AG08396 (cell line): ENCODE results near the gene JUN.
"Not testable (repeated sequence)": the region's sequence is repeated elsewhere in the genome, so short reads cannot be mapped to it uniquely, and the experiment has no call there.

ENCODE experiments used
- DNase-seq: peaks from one replicate; pipeline ENCODE4 v3.0.0; 2012; ENCODE audit warnings: low spot score, mixed read lengths

JUN gene

DNA sequence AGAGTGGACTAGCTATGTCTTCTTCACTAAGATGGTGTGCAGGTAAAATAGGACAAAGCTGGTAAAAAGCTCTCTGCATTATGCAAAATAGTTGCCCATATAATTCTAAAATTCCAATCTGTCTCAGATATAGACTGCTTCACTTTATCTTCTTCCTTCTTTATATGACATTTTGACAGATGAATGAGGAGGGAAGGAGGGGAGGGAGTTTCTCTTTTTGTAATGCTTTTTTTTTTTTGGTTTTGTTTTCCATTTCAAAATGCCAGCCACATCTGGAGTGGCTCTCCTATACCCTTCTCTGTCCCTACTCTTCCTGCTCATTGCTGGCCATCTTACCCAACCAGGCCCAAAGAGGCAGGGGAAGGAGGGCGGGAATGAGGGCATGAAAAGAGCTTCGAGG is 24.2 kb upstream of the JUN start:
- DNase-seq, result no peak

DNA sequence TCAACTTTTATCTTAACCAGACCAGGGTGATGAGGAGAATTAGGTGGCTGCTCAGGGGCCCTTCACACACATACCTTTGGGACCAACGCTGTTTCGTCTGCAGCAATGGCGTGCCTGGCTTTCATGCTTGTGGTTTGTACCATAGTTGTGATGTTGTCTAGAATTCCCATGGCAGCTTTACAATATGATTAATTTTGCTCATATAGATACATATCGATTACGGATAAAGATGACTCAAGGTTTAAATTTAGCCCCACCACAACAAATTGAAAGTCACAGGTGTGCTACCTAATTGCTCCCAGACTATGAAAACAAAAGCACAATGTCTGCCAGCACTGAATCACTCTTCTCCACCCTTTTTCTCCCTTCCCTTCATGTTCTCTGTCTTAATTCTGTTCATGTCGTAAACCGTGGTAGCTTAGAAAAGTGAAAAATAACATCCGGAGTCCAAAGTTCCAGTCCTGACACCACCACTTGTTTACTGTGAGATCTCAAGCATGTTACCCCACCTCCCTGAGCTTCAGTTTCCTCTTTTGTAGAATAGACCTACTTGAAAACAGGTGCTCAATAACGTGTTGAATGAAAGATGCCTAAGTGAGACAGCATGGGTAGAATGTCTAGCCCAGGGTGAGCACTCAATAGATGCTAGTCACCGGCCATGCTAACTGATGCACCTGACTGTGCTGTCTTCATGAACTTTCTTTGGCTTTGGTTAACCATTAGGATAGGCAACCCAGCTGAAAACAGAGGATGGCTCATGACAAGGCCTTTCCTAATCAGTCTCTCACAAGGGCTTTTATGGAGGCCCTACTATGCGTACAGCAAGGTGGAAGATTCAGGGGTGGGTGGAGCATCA is 22.1 kb upstream of the JUN start:
- DNase-seq, result no peak

DNA sequence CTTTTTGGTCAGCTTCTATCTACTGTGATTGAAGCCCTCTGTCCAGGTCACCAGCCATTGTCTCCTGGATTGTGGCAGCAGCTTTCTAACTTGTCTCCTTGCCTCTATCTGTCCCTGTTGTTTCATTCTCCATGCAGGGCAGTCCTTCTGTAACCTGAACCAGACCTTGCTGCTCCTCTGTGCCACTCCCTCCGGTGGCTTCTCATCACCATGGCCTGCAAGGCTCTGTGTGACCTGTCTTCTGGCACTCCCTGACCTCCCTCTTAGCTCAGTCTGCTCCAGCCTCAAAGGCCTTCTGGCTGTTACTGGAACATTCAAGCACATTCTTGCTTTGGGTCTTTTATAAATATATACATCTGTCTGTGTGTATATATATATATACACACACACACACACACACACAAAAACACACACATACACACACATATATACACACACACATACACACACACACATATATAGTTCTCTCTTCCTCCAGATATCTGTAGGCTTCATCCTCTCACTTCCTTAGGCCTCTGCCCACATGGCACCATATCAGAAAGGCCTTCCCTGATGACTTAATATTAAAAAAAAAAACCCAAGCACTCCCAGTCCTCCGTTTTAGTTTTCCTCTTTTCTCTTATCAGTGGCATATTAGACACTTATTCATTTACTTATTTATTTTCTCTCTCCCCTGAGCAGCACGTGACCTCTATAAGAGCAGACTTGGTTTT is 21.2 kb upstream of the JUN start:
- no peak for DNase-seq

DNA sequence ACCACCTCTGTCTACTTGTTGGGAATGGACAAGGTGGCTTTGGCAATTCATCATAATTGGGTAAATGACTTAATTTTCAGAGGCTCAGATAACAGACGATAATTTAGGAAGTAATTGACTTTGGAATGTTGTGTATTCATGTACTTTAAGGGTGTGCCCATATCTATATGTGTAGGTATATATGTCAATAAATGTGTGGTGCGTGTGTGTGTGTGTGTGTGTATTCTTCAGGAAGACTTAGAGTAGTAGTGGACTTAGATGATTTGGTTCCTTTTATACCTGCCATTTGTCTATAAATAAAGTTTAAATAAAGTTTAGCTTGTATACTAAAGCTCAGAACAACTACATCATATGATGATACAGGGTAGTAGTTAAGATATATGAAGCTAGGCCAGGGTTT is 20.0 kb upstream of the JUN start:
- no peak for DNase-seq

DNA sequence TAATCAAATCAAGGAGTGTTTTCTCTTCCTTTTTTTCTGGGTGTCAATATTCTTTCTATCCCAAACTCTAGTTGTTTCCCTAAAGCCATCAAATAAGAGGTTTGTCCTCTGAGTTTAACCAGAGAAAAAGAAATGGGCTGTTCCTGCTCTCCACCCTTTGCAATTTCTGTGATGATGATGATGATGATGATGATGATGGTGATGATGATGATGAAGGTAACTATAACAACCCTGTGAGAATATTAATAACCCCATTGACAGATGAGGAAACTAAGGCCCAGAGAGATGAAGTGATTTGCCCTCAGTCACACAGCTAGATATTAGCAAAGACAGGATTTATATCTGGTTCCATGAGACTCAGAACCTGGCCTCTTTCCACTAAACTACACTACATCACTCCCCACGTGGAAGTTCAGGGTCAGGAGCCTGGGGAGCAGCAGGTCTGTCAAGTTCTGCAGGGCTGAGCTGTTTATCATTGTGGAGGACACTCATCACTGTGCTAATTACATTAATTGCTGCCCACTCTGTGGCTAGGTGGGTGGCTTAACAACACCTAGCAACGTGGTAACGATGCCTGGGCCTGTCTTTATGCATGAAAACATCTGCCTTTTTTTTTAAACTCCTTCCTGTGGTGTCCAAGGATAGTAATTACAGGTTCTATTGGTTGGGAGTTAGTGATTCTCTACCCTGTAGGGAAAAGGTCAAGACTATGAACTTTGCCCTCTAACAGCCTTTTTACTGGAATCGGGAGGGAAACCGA is 19.0 kb upstream of the JUN start:
- DNase-seq, result no peak

DNA sequence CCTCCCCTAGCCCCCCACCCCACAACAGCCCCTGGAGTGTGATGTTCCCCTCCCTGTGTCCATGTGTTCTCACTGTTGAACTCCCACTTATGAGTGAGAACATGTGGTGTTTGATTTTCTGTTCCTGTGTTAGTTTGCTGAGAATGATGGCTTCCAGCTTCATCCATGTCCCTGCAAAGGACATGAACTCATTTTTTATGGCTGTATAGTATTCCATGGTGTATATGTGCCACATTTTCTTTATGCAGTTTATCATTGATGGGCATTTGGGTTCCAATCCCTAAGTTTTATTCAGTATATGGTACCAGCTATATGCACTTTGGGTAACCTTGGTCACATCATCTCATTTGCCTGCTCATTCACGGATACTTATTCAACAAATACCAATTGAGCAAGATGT is 17.4 kb upstream of the JUN start:
- DNase-seq, result not testable (repeated sequence)

DNA sequence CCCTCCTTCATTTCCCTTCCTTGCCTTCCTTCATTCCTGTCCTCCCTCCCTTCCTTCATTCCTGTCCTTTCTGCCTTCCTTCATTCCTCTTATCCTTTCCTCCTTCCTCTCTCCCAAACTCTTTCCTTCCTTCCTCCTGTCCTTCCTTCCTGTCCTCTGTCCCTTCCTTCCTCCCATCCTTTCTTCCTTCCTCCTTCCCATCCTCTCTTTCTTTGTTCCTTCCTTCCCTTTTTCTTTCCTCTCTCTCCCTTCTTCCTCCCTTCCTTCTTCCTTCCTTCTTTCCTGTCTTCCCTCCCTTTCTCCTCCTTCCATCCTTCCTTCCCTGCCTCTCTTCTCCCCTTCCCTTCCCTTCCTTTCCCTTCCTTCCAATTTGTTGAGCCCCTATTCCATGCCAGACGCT is 15.8 kb upstream of the JUN start:
- no peak for DNase-seq

DNA sequence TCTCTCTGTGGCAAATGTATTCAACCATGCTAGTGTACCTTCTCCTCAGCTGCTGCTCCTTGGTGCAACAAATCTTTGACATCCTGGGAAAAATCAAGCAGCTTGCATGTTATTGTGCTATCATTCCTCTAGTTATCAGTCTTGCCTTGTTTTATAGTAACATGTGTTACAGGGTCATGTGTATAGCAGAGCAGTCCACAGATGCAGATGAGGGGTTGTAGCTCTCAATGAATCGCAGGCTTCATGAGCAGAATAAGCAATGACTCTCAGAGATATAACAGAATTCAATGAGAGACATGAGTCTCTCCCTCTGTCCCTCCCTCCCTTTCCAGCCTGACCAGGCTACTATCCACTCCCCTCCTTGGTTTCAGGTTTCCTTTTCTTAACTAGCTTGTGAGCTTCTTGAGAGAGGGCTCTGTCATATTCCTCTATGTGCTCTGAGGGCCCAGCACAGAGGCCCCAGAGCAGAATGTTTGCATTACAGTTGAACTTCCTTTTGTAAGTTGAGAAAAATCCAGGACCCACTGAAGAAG is 15.1 kb upstream of the JUN start:
- no peak for DNase-seq

DNA sequence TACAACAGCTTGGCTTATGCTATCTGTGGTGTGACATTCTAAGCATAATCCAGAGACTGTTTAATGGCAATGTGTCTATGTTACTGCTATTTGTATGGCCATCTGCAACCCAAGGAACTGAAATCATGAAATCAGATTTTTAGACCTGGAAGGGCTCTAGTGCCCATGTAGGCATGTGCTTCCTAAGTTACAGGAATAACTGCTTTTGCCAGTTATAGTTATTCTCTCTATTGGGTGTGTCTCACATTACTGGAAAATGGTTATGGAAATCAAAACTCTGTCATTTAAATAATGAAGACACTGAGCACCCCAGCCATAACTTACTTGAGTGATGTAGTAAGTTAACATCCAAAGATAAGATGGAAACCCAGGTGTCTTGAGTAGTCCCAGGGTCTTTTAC is 12.6 kb upstream of the JUN start:
- no peak for DNase-seq

DNA sequence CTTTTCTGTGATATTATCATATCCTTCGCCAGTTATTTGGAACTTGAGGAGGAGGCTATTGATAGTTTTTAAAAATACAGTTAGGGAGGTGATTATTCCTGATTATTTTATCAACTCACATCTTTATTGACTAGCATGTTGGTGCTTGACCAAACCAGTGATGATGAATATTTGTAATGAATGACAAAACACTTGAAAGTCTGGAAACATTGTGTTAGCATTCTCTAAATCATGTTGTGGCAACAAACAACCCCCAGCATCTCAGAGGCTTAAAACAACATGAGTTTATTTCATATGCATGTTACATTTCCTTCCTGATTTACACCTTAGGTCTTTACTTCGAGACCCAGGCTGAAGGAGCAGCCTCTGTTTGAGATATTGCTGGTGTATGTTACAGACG is 10.7 kb upstream of the JUN start:
- no peak for DNase-seq

DNA sequence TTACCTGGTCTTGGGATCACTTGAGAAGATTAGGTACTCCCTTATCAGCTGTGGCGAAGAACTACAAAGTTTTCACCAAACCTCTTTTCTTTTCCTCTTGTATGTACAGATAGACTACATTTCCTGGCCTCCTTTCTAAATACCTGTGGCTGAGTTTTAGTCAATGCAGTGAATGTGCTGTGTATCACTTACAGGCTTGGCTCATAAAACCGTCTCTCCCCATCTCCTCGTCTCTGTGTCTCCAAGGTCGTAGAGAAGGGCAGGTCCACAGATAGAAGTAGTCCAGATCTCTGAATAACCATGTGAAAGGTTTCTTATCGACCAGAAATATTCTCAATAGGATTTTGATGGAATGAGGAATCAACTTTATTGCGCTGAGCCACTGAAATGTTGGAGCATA is 9.0 kb upstream of the JUN start:
- DNase-seq, result no peak

DNA sequence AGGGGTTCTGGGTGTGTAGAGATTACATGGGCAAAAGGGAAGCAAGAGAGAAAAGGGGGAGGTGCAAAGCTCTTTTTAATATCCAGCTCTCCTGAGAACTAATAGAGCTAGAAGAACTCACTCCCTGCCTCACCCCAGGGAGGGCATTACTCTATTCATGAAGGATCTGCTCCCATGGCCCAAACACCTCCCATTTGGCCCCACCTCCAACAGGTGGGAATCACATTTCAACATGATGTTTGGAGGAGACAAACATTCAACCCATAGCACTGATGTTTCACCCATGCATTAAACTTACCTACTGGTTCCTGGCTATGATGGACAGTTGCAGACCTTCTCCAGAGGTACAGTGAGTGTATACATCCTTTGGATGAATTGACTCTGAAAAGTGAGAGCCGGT is 7.3 kb upstream of the JUN start:
- no peak for DNase-seq

DNA sequence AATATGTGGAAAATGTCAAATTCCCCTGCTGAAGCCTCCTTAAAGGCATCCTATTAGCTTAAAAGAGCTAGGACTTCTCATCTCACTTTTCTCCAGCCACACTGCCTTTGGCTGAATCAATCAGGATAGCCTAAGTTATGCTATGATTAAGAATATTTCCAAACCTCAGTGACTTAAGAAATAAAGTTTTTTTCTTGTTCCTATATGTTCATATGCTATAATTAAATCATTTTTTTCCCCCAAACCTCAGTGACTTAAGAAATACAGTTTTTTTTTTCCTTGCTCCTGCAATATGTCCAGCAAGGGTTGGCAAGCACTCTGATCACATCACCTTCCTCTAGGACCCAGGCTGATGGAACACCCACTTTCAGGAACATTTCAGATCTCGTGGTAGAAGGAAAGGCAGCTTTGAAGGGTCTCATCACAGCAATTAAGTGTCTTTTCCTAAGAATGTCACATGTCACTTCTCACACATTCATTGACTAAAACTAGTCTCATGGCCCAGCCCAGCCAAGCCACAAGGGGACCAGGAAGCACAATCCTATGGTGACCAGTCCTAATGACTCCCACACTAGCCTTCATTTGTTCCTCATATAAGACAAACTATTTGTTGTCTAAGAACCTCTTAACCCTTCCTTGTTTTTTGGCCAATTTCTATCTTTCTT is 6.3 kb upstream of the JUN start:
- no peak for DNase-seq

DNA sequence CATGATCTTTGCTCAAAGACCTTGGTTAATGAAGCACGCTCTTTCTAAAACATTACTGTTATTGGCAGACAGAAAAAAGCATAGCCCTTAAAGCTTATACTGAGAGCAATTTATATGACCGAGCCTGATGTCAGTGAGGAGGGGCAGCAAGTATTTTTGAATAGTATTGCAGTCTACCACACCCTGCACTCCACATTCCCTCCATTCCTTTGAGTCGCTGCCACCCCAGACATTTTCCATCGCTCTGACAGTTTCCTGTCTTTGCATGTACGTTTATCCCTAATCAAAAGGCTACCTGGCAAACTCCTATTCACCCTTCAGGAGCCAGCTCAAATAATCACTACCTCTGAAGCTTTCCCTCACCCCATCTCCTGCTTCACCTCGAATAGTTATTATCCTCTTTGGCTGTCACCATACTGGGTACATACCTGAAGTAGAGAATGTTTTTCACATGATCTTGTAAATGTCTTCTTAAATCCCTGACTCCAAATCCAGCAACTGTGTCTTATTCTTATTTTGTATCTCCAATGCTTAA is 5.5 kb upstream of the JUN start:
- no peak for DNase-seq

DNA sequence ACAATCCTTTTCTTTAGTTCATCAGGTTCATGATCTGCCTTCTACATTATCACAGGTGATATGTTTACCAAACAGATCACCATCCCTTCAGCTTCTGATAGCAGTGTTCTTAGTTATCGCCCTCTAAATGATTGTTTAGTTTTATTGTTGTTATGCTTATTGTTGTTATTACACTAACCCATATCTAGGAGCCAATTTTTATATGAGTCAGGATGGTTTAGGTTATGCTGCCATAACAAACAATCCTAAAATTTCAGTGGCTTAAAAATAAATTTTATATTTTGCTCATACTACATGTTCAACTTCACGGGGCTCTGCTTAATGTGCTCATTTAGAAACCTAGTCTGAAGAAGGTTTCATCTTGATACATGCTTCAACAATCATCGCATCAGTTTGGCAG is 4.4 kb upstream of the JUN start:
- no peak for DNase-seq

DNA sequence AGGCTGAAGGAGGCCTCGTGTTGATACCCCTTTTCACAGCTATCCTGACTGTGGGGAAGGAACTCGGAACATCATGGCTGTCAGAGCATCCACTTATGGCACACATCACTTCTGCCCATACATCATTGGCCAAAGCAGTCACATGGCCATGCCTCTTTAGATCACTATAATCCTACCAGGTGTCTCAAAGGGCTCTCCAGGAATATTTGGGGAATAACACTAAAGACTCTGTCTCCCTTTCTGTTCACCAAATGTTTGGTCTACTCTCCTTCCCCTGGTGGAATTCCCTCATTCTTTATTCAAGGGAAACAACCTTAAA is 3.0 kb upstream of the JUN start:
- DNase-seq, result no peak

DNA sequence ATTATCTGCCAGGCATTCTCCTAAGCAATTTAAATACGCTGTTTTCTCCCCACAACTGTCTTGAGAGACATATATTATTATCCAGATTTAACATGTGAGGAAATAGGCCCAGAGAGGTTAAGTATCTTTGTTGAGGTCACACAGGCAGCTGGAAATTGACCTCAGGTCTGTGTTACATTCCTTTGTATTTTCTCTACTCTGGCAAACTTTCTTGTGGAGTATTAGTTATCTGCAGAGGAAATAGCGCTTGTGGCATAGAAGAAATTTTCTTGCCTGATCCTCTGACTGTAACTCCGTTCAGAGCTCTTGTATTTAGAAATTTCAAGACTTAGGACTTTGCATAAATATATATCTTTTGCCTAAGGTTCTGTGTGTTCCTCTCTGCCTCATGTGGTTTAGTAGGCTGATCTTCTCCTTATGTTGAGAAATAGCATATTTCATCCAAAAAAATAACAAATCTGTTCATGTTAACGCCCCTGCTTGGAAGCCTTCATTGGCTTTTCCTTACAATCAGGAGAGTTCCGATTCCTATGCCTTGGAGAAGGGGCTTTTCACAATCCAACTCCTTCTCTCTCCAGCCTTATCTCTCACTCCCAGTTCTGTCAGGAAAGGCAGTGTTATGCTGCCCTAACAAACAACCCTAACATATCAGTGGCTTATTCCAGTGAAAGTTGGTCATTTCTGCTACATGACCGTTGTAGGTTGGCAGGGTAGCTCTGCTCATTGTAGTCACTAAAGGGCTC is 2.5 kb upstream of the JUN start:
- no peak for DNase-seq

DNA sequence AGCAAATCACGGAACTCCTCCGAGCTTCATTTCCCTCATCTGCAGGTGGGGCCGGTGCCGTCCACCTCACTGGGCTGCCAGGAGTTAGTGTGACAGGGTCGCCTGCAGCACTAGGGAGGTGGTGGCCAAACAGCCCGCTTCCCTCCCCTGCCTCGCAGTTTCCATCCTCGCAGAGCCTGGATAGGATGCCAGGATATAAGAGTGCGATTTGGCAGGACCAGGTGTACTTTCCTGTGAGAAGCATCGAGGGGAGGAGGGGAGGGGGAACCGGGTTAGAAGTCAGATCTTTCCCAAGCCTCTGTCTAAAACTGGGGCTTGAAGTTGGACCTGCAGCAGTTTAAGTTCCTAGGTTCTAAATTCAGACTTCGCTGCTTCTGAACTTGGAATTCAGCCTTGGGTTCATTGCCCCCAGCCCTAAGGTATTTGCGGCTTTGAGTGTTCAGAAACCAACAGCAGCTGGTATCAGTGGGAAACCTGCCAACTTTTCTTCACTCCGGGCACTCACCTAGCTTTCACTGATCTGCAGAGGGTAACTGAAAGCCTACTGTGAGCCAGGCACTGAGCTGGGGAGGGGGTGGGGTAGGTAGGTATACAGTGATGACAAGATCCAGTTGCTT is 1.7 kb upstream of the JUN start:
- peak; percentile 15 for DNase-seq

DNA sequence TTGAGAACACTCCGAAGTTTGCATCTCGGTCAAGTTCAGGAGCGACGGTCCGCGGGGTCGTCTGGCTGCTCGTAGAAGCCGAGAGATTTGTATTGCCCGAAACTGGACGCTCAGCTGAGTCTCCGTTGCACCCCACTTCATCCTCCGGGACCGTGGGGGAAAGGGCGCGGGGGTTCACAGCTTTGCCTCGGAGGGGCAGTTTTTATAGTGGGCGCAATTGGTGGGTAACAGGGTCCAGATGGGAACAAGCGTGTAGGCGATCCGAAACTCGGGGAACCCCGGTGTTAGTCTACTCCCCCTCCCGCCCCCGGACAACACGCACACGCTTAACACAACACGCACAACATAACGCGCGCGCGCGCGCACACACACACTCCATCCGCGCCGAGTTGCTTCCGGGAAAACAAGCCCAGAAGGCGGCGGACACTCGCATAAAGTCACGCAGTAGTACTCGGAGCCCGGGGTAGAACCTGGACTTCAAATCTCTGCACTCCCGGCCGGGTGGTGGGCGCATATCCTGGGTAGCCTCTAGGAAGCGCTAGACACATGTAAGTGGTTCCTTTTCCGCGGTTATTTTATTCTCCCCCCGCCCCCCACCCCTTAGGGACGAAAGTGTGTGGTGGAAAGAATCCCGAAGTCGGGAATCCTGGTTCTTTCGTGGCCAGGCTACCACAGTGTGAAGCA is 1.1 kb upstream of the JUN start:
- DNase-seq, result peak; percentile 81
